Gastroesophageal sphincter (tissue), 3 donors: Measurements from ENCODE around the gene ASIC4.

Experiments used
- CTCF ChIP-seq, 4 experiments: fragments of 200-600 bp in 2 of 4; fragments of 450-650 bp in 2 of 4; sonication (generic) in 1 of 4; IDR thresholded peaks; one replicate each; pipeline ENCODE4 v1.5.1; 2017 to 2019; ENCODE audit warnings: antibody characterized with exemption in 4 of 4, mild to moderate bottlenecking in 2 of 4, moderate library complexity in 2 of 4
- EP300 ChIP-seq: sonication (generic); formaldehyde crosslinking; IDR thresholded peaks from one replicate; pipeline ENCODE4 v1.6.1; 2017; ENCODE audit warnings: antibody characterized with exemption, mild to moderate bottlenecking
- POLR2A ChIP-seq, 2 donors: fragments of 450-650 bp; IDR thresholded peaks; one replicate each; pipeline ENCODE4 v1.6.1; 2017; ENCODE audit warnings: antibody characterized with exemption in 2 of 2, mild to moderate bottlenecking in 2 of 2, moderate library complexity in 1 of 2
- POLR2AphosphoS5 ChIP-seq: sonication (generic); formaldehyde crosslinking; IDR thresholded peaks from one replicate; pipeline ENCODE4 v1.6.1; 2017; ENCODE audit warnings: antibody characterized with exemption

GRCh38 chr2:219539926-219540678, 25.8 kb downstream of the ASIC4 start:
- TF ChIP-seq CTCF (IDR thresholded peaks at IDR 0.05) (no peak), EP300 (no peak), POLR2A (IDR thresholded peaks at IDR 0.05) (no peak), POLR2AphosphoS5 (no peak)
